ENCODE measurements around the gene THRAP3. TPM values are rescaled to one million over a fixed set of nuclear protein-coding genes. Genes with fewer than 3 reads are reported as not detected.
A peak's percentile ranks its signal among the peaks of the same experiment; 100 is the strongest.
"Not testable (repeated sequence)": the region's sequence is repeated elsewhere in the genome, so short reads cannot be mapped to it uniquely, and the experiment has no call there.

Gene THRAP3
- total RNA-seq, 1 donor from 2014 or later = 82.4 TPM

DNA sequence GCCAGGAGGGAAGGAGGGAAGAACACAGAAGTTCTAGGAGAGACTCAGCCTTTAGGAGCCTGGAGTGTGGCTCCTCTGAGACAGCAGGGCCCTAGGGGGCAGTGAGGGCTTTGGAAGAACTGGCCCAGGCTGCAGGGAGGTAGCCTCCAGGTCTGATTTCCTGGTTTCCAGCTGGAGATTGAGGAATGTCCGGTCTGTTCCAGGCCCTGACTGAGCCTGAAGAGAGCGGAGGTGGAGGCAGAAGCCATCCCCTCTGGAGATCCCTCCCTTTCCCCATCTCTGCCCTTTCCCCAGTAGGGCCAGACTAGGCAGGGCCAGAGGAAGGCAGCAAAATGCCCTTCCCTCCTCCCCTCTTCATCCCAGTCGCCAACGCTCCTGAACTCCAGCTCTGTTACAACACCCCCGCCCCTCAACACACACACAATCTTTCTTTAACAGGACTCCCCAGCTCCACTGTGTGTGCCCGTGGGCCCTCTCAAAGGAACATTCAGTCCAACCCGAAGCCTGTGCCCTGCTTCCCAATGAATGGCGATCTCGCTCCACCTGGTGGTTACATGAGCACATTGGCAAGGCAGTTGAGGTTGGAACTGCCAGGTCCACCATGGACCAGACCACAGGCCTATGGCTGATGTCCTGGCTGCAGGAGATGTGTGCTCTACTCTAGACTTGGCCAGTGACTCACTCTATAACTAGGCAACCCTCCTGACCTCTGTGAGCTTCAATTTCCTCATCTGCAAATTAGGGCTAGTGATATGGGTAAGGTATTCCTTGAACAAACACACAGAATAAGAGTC is 36.2 kb upstream of the THRAP3 start:
- no peaks in the 10 kb centered on the region for H3K36me3 ChIP-seq (ENCODE audit: control insufficient read depth, insufficient read depth, low read length)
- TF ChIP-seq, protein P1, sequence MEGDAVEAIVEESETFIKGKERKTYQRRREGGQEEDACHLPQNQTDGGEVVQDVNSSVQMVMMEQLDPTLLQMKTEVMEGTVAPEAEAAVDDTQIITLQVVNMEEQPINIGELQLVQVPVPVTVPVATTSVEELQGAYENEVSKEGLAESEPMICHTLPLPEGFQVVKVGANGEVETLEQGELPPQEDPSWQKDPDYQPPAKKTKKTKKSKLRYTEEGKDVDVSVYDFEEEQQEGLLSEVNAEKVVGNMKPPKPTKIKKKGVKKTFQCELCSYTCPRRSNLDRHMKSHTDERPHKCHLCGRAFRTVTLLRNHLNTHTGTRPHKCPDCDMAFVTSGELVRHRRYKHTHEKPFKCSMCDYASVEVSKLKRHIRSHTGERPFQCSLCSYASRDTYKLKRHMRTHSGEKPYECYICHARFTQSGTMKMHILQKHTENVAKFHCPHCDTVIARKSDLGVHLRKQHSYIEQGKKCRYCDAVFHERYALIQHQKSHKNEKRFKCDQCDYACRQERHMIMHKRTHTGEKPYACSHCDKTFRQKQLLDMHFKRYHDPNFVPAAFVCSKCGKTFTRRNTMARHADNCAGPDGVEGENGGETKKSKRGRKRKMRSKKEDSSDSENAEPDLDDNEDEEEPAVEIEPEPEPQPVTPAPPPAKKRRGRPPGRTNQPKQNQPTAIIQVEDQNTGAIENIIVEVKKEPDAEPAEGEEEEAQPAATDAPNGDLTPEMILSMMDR (IDR thresholded peaks at IDR 0.05; ENCODE audit: insufficient read depth, low read length, severe bottlenecking) = peak; percentile 92
- H3K4me3 ChIP-seq (ENCODE audit: low read depth, low read length) = no peak overlapping the region
- FAIRE-seq = peak; percentile 98
- peak; percentile 85 for DNase-seq (ENCODE audit: low read depth)
- no peaks in the 10 kb centered on the region for H3K27me3 ChIP-seq (ENCODE audit: control insufficient read depth, insufficient read depth, low read length)

DNA sequence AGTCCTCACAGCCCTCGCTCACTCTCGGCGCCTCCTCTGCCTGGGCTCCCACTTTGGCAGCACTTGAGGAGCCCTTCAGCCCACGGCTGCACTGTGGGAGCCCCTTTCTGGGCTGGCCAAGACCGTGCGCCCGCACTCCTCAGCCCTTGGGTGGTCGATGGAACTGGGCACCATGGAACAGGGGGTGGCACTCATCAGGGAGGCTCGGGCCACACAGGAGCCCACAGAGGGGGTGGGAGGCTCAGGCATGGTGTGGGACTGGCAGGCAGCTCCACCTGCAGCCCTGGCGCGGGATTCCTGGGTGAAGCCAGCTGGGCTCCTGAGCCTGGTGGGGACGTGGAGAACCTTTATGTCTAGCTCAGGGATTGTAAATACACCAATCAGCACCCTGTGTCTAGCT is 27.4 kb upstream of the THRAP3 start:
- H3K27me3 ChIP-seq (ENCODE audit: control insufficient read depth, insufficient read depth, low read length); DNase-seq (ENCODE audit: low read depth); H3K4me3 ChIP-seq (ENCODE audit: low read depth, low read length); H3K36me3 ChIP-seq (ENCODE audit: control insufficient read depth, insufficient read depth, low read length); FAIRE-seq: not testable (repeated sequence)

DNA sequence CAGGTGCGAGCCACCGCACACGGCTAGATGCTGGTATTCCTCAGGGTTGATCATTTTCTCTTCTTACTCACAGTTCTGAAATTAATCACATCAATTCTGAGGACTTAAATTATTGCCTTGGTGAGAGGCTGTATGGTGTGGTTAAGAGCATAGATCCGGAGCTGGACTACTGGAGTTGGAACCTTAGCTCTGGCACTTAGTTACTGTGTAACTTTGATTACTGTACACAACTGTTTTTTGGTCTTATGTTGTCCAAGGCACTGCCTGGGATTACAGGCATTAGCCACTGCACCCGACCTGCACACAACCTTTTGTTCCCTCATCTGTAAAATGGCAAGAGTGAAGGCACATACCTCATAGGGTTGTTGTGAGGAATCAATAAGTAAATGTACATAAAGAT is 25.6 kb upstream of the THRAP3 start:
- Histone ChIP-seq H3K27me3 (ENCODE audit: control insufficient read depth, insufficient read depth, low read length) (no peaks in the 10 kb centered on the region), H3K4me3 (ENCODE audit: low read depth, low read length) (no peak overlapping the region), H3K36me3 (ENCODE audit: control insufficient read depth, insufficient read depth, low read length) (no peaks in the 10 kb centered on the region)
- FAIRE-seq (no peak), DNase-seq (ENCODE audit: low read depth) (no peak)
- TF ChIP-seq, protein P1 (IDR thresholded peaks at IDR 0.05; ENCODE audit: insufficient read depth, low read length, severe bottlenecking) = no peak

DNA sequence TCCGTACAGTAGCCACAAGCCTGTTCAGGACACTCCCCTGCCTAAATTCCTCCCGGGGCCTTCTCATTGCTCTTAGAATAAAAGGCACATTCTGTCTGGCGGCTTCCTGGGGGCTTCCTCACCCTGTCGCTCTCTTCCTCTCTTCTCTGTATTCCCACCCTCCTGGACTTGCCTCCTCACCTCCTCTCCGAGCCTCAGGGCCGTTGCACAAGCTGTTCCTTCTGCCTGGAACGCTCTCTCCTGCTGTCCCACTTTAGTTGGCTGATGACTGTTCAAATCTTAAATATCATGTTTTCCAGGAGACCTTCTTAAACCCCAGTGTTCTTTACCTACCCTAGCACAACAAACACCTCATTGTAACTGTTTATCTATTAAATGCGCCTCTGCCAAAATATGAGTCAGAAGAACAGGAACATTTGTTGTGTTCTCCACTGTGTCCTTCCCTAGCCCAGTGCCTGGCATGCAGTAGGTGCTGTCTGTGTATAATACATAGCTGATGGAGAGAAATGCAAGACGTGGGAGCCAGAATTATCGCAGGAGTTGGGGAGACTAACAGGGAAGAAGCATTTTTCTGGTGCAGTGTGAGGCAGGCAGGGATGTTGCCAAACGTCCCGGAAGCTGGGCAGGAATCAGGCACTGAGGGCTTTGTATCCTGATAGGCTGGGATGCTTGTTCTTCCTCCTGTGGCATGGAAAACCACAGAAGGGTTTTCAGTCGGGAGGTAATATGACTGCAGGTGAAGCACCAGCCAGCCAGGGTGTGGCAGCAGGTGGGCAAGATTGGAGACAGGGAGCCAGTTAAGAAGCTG is 24.1 kb upstream of the THRAP3 start:
- Histone ChIP-seq H3K27me3 (ENCODE audit: control insufficient read depth, insufficient read depth, low read length) (no peaks in the 10 kb centered on the region), H3K4me3 (ENCODE audit: low read depth, low read length) (no peak overlapping the region), H3K36me3 (ENCODE audit: control insufficient read depth, insufficient read depth, low read length) (no peaks in the 10 kb centered on the region)
- TF ChIP-seq, protein P1 (IDR thresholded peaks at IDR 0.05; ENCODE audit: insufficient read depth, low read length, severe bottlenecking) = no peak
- DNase-seq (ENCODE audit: low read depth) = peak; percentile 65
- no peak for FAIRE-seq

DNA sequence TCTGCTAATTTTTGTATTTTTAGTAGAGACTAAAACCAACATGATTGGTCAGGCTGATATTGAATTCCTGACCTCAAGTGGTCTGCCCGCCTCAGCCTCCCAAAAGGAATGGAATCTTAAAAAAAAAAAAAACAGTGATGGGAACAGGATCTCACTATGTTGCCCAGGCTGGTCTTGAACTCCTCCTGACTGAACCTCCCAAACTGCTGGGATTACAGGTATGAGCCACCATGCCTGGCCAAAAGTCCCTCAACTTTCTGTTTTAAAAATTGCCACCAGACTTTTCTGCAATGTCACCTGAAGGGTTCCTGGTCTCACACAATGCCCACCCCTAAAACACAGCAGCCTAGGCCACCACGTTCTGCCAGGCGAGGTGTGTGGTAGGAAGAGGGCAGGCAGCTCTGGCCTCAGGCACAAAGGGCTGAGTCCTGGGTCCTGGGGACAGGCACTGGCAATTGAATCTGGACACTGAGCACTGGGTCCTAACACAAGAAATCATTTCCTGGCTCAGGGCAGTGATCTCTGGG is 21.2 kb upstream of the THRAP3 start:
- no peaks in the 10 kb centered on the region for H3K36me3 ChIP-seq (ENCODE audit: control insufficient read depth, insufficient read depth, low read length)
- FAIRE-seq (no peak), DNase-seq (ENCODE audit: low read depth) (no peak)
- no peak overlapping the region for H3K4me3 ChIP-seq (ENCODE audit: low read depth, low read length)
- TF ChIP-seq, protein P1 (IDR thresholded peaks at IDR 0.05; ENCODE audit: insufficient read depth, low read length, severe bottlenecking) = no peak
- H3K27me3 ChIP-seq (ENCODE audit: control insufficient read depth, insufficient read depth, low read length) = no peaks in the 10 kb centered on the region

Data from bronchial epithelial cell (primary cell).